ENCODE results near the gene FHOD3. TPM values are rescaled to one million over a fixed set of nuclear protein-coding genes. Genes with fewer than 3 reads are reported as not detected.

FHOD3 gene
- total and polyA plus RNA-seq, 2 donors (not counting 1 experiment from before 2014, with no cell fraction given): not detected

GRCh38 chr18:36706134-36706881, 408.8 kb downstream of the FHOD3 start:
- H3K9me3 Mint-ChIP-seq (ENCODE audit: insufficient read depth): no peaks in the 10 kb centered on the region
- H3K27me3 Mint-ChIP-seq: peaks cover 12% of the 10 kb centered on the region

More at GRCh38 chr18:36706134-36706881, 408.8 kb downstream of the FHOD3 start:
- 92% methylated on average over 3 of the region's 8 CpGs for WGBS (ENCODE audit: insufficient coverage)
- intact Hi-C loops (cut with micrococcal nuclease): no loop called here
- peaks cover 0 to 5% (median 0%) of the 10 kb centered on the region in 3 donors for H3K9me3 ChIP-seq (ENCODE audit: control extremely low read depth in 1 of 3, control insufficient read depth in 2 of 3, insufficient read depth in 1 of 3, low read length in 2 of 3)
- no peaks in the 10 kb centered on the region for H4K20me1 ChIP-seq (ENCODE audit: control insufficient read depth, insufficient read depth, low read length, poor library complexity, severe bottlenecking)
- no peak overlapping the region for H3K27ac Mint-ChIP-seq
- no peaks in the 10 kb centered on the region for H3K4me1 Mint-ChIP-seq
- no peaks in the 10 kb centered on the region for H3K36me3 ChIP-seq (replicated peaks in 1 of 2; ENCODE audit: control extremely low read depth in 1 of 2, control insufficient read depth in 1 of 2, extremely low read depth in 1 of 2, insufficient read depth in 2 of 2, low read length in 1 of 2)
- no peak overlapping the region for H2AFZ ChIP-seq (ENCODE audit: insufficient read depth, low read depth, low read length, poor library complexity, severe bottlenecking)
- ChIA-PET CTCF (no interaction called here), POLR2A (no interaction called here)
- no peak for TF ChIP-seq CTCF (IDR thresholded peaks at IDR 0.05)
- no peak overlapping the region for H3K4me2 ChIP-seq (replicated peaks; ENCODE audit: low read depth, low read length, poor library complexity, severe bottlenecking)
- H3K9ac ChIP-seq (ENCODE audit: low read length): no peak overlapping the region
- ATAC-seq (ENCODE audit: low read depth): no peak
- H3K4me3 ChIP-seq (ENCODE audit: control extremely low read depth in 1 of 5, extremely low read depth in 1 of 5, insufficient read depth in 1 of 5, low read depth in 2 of 5, low read length in 4 of 5): no peak overlapping the region
- H3K79me2 ChIP-seq (ENCODE audit: control insufficient read depth, insufficient read depth, low read length): no peaks in the 10 kb centered on the region
- no peak overlapping the region for H3K27ac ChIP-seq (ENCODE audit: low read length in 2 of 2)
- DNase-seq: no peak
- H3K4me1 ChIP-seq (ENCODE audit: control insufficient read depth in 2 of 2, insufficient read depth in 2 of 2, low read length in 2 of 2): no peaks in the 10 kb centered on the region
- no peak overlapping the region for H3K4me3 Mint-ChIP-seq
- H3K27me3 ChIP-seq (replicated peaks in 1 of 4; ENCODE audit: control extremely low read depth in 1 of 4, control insufficient read depth in 3 of 4, insufficient read depth in 4 of 4, low read length in 3 of 4): peaks cover 0 to 3% (median 0%) of the 10 kb centered on the region in 4 experiments

Measured in B cell (primary cell).